Thoracic aorta (tissue), 2 donors: ENCODE measurements around the gene UBA1. TPM values are rescaled to one million over a fixed set of nuclear protein-coding genes. Genes with fewer than 3 reads are reported as not detected.

Source experiments
- ATAC-seq: fragments of 150-250 bp; one replicate; pipeline ENCODE4 v1.8.0; 2017; ENCODE audit warnings: low read depth; ENCODE audit not compliant: insufficient number of reproducible peaks, low FRiP score
- DNase-seq: peaks from one replicate; pipeline ENCODE4 v3.0.0-alpha.2; 2020; ENCODE audit warnings: low spot score
- H3K27ac ChIP-seq, 2 donors: fragments of 200-600 bp; sonication (generic); 1 replicate in 1 of 2; 2 replicates in 1 of 2; pipeline ENCODE4 v1.5.1; 2016; ENCODE audit warnings: mild to moderate bottlenecking in 2 of 2, moderate library complexity in 2 of 2
- H3K27me3 ChIP-seq: fragments of 200-600 bp; sonication (generic); replicated peaks from 2 replicates; pipeline ENCODE4 v1.6.0; 2016; ENCODE audit warnings: mild to moderate bottlenecking; ENCODE audit not compliant: insufficient read depth
- H3K36me3 ChIP-seq: fragments of 200-600 bp; sonication (generic); one replicate; pipeline ENCODE4 v1.5.1; 2016
- H3K4me1 ChIP-seq, 2 donors: fragments of 200-600 bp; sonication (generic); 1 replicate in 1 of 2; 2 replicates in 1 of 2; pipeline versions ENCODE4 v1.5.1 to v1.6.0; 2016; ENCODE audit warnings: low read depth in 2 of 2, mild to moderate bottlenecking in 1 of 2; ENCODE audit not compliant: control insufficient read depth in 1 of 2
- H3K4me3 ChIP-seq: fragments of 200-600 bp; sonication (generic); 2 replicates; pipeline ENCODE4 v1.5.1; 2016; ENCODE audit warnings: mild to moderate bottlenecking
- H3K9me3 ChIP-seq: fragments of 200-600 bp; sonication (generic); 2 replicates; pipeline ENCODE4 v1.5.1; 2016
- total RNA-seq, 2 donors: library from RNA; depleted of rRNA; stranded (reverse); fragments of >200 nt; gene quantifications; one replicate each; pipeline versions ENCODE4 v1.1.0 to v1.2.3, GENCODE V29; 2016
- TF ChIP-seq, protein P1 (sequence below): fragments of 200-600 bp; sonication (generic); IDR thresholded peaks from one replicate; pipeline ENCODE4 v1.5.1; 2019; ENCODE audit warnings: antibody characterized with exemption

Gene UBA1
- total RNA-seq, 2 donors from 2014 or later: 132 to 133 TPM

DNA sequence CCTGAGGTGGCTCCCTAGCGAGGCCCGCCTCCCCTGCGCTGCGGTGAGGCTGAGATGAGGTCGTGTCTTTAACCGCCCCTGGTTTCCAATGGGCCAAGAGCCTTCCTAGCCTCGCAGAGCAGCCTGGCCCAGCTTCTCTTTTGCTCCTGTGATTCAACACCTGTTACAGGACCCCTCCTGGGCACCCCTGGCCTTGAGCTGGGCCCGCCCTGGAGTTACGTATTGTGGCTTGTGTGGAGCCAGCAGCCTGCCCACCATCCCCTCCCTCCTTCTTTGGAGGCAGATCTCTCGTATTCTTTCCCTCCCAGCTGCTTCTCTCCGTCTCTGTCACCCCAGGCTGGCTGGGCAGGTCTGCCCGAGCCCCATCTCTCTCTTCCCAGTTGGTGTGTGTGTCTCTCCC lies 19.3 kb upstream of the UBA1 start:
- Histone ChIP-seq H3K27me3 (no peaks in the 10 kb centered on the region), H3K36me3 (peaks cover 41% of the 10 kb centered on the region), H3K27ac (no peak overlapping the region), H3K9me3 (no peaks in the 10 kb centered on the region), H3K4me3 (no peak overlapping the region), H3K4me1 (no peaks in the 10 kb centered on the region)
- no peak for DNase-seq
- ATAC-seq: no peak
- TF ChIP-seq, protein P1, sequence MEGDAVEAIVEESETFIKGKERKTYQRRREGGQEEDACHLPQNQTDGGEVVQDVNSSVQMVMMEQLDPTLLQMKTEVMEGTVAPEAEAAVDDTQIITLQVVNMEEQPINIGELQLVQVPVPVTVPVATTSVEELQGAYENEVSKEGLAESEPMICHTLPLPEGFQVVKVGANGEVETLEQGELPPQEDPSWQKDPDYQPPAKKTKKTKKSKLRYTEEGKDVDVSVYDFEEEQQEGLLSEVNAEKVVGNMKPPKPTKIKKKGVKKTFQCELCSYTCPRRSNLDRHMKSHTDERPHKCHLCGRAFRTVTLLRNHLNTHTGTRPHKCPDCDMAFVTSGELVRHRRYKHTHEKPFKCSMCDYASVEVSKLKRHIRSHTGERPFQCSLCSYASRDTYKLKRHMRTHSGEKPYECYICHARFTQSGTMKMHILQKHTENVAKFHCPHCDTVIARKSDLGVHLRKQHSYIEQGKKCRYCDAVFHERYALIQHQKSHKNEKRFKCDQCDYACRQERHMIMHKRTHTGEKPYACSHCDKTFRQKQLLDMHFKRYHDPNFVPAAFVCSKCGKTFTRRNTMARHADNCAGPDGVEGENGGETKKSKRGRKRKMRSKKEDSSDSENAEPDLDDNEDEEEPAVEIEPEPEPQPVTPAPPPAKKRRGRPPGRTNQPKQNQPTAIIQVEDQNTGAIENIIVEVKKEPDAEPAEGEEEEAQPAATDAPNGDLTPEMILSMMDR: no peak

DNA sequence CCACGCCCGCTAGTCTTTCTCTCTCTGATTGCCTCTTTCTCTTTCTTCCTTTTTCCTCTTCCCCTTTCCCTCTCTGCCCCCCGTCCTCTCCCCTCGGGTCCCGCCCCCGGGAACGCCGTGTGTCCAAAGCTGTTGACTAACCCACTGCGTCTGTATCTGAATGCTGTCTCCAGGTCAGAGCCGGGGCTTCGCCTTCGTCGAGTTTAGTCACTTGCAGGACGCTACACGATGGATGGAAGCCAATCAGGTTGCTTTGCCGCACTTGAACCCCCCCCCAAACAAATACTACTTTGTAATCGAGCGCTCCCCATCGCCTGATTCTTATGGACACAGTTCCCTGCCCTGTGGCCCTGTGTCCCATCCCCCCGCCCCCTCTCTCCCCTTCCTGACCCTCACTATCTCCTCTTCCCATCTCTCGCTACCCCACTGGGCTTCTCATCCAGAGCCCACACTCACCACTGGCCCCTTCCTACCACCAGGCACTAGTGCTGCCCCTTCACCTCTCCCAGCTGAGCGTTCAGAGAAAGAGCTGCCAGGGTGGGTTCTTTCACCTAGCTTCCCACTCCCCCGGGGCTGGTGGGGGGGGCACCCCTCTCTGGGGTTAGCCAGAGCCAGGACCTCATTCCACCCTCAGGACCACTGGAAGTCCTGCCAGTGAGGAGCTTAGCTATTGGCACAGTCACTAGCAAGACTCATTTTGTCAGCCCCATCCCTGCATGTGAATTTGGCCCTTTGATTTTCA lies 18.6 kb upstream of the UBA1 start:
- Histone ChIP-seq H3K36me3 (peaks cover 41% of the 10 kb centered on the region), H3K27ac (no peak overlapping the region), H3K9me3 (no peaks in the 10 kb centered on the region), H3K4me3 (no peak overlapping the region), H3K27me3 (no peaks in the 10 kb centered on the region), H3K4me1 (no peaks in the 10 kb centered on the region)
- TF ChIP-seq, protein P1: no peak
- no peak for DNase-seq
- no peak for ATAC-seq

DNA sequence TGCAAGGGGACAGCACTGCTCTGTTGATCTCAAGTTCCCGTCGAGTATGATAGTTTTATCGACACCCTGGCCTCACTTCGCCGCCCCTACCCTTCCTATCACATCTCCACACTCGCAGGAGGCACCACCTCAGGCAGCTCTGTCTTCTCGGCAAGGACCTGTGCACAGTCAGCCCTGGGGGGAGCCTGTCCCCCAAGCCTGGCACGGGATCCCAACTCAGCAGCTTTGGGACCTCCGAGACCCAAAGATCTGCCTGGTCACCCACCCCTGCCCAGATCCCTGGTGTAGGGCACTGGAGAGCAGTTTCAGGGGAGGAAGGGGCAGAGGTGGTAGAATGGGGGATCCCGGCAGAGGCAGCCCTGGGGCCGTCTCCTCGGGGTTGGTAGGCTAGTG lies 18.0 kb upstream of the UBA1 start:
- ATAC-seq (no peak), DNase-seq (no peak)
- Histone ChIP-seq H3K4me1 (no peaks in the 10 kb centered on the region), H3K27ac (no peak overlapping the region), H3K36me3 (peaks cover 41% of the 10 kb centered on the region), H3K9me3 (no peaks in the 10 kb centered on the region), H3K4me3 (no peak overlapping the region), H3K27me3 (no peaks in the 10 kb centered on the region)
- TF ChIP-seq, protein P1: no peak

DNA sequence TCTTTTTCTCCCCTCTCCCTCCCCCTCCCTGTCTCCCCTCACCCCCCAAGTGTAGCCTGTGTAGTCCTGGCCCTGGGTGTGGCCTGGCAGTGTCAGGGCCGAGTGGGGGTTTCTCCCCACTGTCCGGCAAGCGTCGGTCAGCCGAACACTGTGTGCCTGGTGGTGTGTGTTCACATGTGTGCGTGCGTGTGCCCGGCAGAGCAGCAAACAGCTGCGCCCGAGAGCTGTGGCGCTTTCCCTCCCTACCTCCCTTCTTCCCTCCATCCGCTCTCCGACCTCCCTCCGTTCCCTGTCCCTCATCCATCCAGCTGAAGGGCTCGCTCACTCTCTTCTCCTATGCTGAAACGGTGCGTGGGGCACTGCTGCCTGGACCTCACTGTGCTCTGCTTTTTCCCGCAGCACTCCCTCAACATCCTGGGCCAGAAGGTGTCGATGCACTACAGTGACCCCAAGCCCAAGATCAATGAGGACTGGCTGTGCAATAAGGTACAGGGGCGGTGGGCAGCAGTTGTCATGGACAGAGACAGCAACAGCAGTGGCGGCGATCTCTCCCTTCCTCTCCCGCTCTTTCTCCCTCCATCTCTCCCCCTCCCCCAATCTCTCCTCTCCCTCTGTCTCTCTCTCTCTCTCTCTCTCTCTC lies 17.4 kb upstream of the UBA1 start:
- Histone ChIP-seq H3K9me3 (no peaks in the 10 kb centered on the region), H3K4me3 (no peak overlapping the region), H3K27me3 (no peaks in the 10 kb centered on the region), H3K27ac (no peak overlapping the region), H3K36me3 (peaks cover 41% of the 10 kb centered on the region), H3K4me1 (no peaks in the 10 kb centered on the region)
- no peak for DNase-seq
- no peak for ATAC-seq
- TF ChIP-seq, protein P1: no peak

DNA sequence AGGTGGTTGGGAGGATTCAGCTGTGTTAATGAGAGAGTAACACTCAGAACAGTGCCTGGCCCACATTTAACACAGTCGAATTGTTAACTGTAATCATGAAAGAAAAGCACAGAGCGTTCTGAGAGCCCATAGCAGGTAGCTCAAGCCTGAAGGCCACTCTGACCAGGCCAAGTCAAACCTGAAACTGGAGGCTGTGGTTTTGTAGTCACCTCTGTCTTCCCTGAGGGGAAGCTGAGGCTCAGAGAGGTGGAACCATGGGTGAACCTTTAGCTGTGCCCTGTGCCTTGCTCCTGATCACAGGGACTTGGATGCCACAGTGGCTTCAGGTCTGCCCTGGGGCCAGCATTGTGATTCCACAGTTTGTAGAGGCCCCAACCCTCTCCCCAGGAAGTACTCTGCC lies 16.6 kb upstream of the UBA1 start:
- H3K4me3 ChIP-seq: no peak overlapping the region
- DNase-seq (no peak), ATAC-seq (no peak)
- H3K9me3 ChIP-seq: no peaks in the 10 kb centered on the region
- peaks cover 43% of the 10 kb centered on the region for H3K36me3 ChIP-seq
- H3K4me1 ChIP-seq: no peaks in the 10 kb centered on the region
- H3K27ac ChIP-seq: no peak overlapping the region
- TF ChIP-seq, protein P1: no peak
- H3K27me3 ChIP-seq: no peaks in the 10 kb centered on the region
